ENCODE results near the gene PARD6G. TPM values are rescaled to one million over a fixed set of nuclear protein-coding genes. Genes with fewer than 3 reads are reported as not detected.
A peak's percentile ranks its signal among the peaks of the same experiment; 100 is the strongest.

PARD6G gene
- total and polyA plus RNA-seq, 8 donors, result 0.42 to 2.2 (median 1.2) TPM

- intact Hi-C loops (cut with DNase I), result no loop called here
- 79 to 87% methylated on average over 4 of the region's 4 CpGs for WGBS, 2 donors
- no peak overlapping the region for H3K27ac ChIP-seq
Measured at GRCh38 chr18:80197528-80197927, 49.8 kb downstream of the PARD6G start.

DNA sequence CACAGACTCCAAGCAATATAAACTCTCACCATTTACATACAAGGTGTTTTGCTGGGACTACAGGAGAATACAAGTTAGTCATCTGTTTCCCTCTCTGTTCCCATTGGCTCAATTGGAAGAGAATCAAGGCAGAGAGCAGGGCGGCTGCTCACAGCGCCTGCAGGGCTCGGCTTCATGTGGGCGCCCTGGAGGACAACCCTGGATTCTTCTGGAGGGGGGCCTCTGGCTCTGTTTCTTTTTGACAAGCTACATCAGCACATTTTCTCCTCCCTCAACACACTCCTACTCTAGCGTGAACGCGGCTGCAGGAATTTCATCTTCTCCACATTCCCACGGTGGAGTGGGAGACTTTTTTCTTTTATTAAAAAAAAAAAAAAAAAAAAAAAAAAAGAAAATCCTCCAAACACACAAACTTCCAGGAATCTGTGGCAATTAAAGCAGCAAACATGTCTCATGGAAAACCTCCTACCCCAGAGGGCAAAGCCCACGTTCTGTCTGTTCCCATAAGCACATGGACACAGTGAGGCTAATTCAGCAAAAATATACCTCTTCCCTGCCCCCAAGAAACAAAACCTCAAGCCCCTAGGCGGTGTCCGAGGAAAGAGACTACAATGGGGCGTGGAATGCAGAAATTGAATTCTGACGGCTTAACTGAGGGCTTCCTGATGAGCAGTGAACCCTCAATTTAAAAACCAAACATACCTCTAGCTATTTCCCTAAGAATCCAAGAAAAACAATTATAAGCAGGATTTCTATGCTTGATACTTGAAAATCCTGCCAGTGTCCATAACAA, 50.6 kb downstream of the PARD6G start:
- DNase-seq, result no peak
- no peak overlapping the region for H3K27ac ChIP-seq
- intact Hi-C loops (cut with DNase I), result no loop called here
- no peaks in the 10 kb centered on the region for H3K36me3 ChIP-seq
- H3K27me3 ChIP-seq, result no peaks in the 10 kb centered on the region
- WGBS, 2 donors, result 80 to 81% methylated on average over 13 of the region's 13 CpGs
- FAIRE-seq, result no peak
- no peak overlapping the region for H3K4me3 ChIP-seq
- no peaks in the 10 kb centered on the region for H3K9me3 ChIP-seq
- TF ChIP-seq, protein P1, sequence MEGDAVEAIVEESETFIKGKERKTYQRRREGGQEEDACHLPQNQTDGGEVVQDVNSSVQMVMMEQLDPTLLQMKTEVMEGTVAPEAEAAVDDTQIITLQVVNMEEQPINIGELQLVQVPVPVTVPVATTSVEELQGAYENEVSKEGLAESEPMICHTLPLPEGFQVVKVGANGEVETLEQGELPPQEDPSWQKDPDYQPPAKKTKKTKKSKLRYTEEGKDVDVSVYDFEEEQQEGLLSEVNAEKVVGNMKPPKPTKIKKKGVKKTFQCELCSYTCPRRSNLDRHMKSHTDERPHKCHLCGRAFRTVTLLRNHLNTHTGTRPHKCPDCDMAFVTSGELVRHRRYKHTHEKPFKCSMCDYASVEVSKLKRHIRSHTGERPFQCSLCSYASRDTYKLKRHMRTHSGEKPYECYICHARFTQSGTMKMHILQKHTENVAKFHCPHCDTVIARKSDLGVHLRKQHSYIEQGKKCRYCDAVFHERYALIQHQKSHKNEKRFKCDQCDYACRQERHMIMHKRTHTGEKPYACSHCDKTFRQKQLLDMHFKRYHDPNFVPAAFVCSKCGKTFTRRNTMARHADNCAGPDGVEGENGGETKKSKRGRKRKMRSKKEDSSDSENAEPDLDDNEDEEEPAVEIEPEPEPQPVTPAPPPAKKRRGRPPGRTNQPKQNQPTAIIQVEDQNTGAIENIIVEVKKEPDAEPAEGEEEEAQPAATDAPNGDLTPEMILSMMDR (IDR thresholded peaks at IDR 0.05), result no peak
- no peaks in the 10 kb centered on the region for H3K4me1 ChIP-seq
- ATAC-seq, result peak in 1 of 4 donors; percentile 65

More at GRCh38 chr18:80197528-80197927, 49.8 kb downstream of the PARD6G start:
- no peaks in the 10 kb centered on the region for H3K27me3 ChIP-seq
- DNase-seq (no peak), FAIRE-seq (no peak), ATAC-seq (no peak)
- H3K4me3 ChIP-seq, result no peak overlapping the region
- H3K4me1 ChIP-seq, result no peaks in the 10 kb centered on the region
- H3K9me3 ChIP-seq, result no peaks in the 10 kb centered on the region
- TF ChIP-seq, protein P1 (IDR thresholded peaks at IDR 0.05), result no peak
- no peaks in the 10 kb centered on the region for H3K36me3 ChIP-seq

GRCh38 chr18:80194874-80195570, 52.3 kb downstream of the PARD6G start:
- FAIRE-seq, result no peak
- intact Hi-C loops (cut with DNase I), result no loop called here
- no peak for DNase-seq
- Histone ChIP-seq H3K4me1 (no peaks in the 10 kb centered on the region), H3K9me3 (no peaks in the 10 kb centered on the region), H3K36me3 (no peaks in the 10 kb centered on the region), H3K27me3 (no peaks in the 10 kb centered on the region), H3K4me3 (no peak overlapping the region), H3K27ac (no peak overlapping the region)
- TF ChIP-seq, protein P1 (IDR thresholded peaks at IDR 0.05), result no peak
- ATAC-seq, result no peak
- 80 to 84% methylated on average over 15 of the region's 15 CpGs for WGBS, 2 donors

DNA sequence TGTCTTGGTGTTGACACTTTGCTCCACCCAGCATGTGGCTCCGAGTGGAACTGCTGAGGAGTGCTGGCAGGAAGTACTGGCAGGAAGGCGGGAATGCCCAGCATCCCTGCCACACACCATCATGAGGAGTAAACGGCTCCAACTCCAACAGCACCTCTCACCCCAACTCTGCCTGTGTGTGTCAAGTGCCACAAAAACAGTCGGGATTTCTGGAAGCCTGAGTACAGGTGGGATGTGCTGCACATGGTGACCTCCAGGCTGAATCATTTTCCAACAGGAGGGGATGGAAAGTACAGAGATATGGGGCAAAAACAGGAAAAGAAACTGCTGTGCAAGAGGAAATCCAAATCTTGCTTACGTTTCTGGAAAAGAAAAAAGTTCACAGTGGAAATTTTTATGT, 53.6 kb downstream of the PARD6G start:
- no peaks in the 10 kb centered on the region for H3K27me3 ChIP-seq
- no peaks in the 10 kb centered on the region for H3K9me3 ChIP-seq
- DNase-seq, result no peak
- no peak for FAIRE-seq
- H3K4me3 ChIP-seq, result no peak overlapping the region
- 63 to 70% methylated on average over 5 of the region's 5 CpGs for WGBS, 2 donors
- TF ChIP-seq, protein P1 (IDR thresholded peaks at IDR 0.05), result no peak
- H3K36me3 ChIP-seq, result no peaks in the 10 kb centered on the region
- ATAC-seq, result no peak
- intact Hi-C loops (cut with DNase I), result no loop called here
- H3K4me1 ChIP-seq, result no peaks in the 10 kb centered on the region
- no peak overlapping the region for H3K27ac ChIP-seq

All from pancreas (tissue), 10 donors.